HepG2 (cell line): ENCODE data around the gene RNFT1. TPM values are rescaled to one million over a fixed set of nuclear protein-coding genes. Genes with fewer than 3 reads are reported as not detected.

Experiments
- AHDC1 ChIP-seq: sonication (generic); formaldehyde crosslinking; IDR thresholded peaks from 2 replicates; pipeline ENCODE4 v1.5.1; 2020; ENCODE audit warnings: mild to moderate bottlenecking, missing genetic modification reagents, borderline replicate concordance
- BCL3 ChIP-seq: sonication (generic); formaldehyde crosslinking; IDR thresholded peaks from 2 replicates; pipeline ENCODE4 v1.5.1; 2020; ENCODE audit warnings: mild to moderate bottlenecking, missing genetic modification reagents, moderate library complexity
- CAMTA2 ChIP-seq: sonication (generic); formaldehyde crosslinking; IDR thresholded peaks from 2 replicates; pipeline ENCODE4 v1.4.0; 2020; ENCODE audit warnings: mild to moderate bottlenecking, missing genetic modification reagents, borderline replicate concordance
- FOXC1 ChIP-seq: sonication (generic); formaldehyde crosslinking; IDR thresholded peaks from 2 replicates; pipeline ENCODE4 v1.8.0; 2022; ENCODE audit warnings: mild to moderate bottlenecking, missing genetic modification reagents, borderline replicate concordance
- MYNN ChIP-seq: sonication (generic); formaldehyde crosslinking; IDR thresholded peaks from 2 replicates; pipeline ENCODE4 v1.4.0; 2020; ENCODE audit warnings: mild to moderate bottlenecking, low read depth, missing genetic modification reagents
- NR0B2 ChIP-seq: sonication (generic); formaldehyde crosslinking; IDR thresholded peaks from 2 replicates; pipeline ENCODE4 v1.4.0; 2020; ENCODE audit warnings: mild to moderate bottlenecking, missing genetic modification reagents
- RELA ChIP-seq: sonication (generic); formaldehyde crosslinking; IDR thresholded peaks from 2 replicates; pipeline ENCODE4 v1.4.0; 2020; ENCODE audit warnings: missing genetic modification reagents
- SMAD1 ChIP-seq: sonication (generic); formaldehyde crosslinking; IDR thresholded peaks from 2 replicates; pipeline ENCODE4 v1.4.0; 2020; ENCODE audit warnings: missing genetic modification reagents, low read depth, mild to moderate bottlenecking, borderline replicate concordance
- SMYD3 ChIP-seq: sonication (generic); formaldehyde crosslinking; IDR thresholded peaks from 2 replicates; pipeline ENCODE4 v1.8.1; 2023; ENCODE audit warnings: mild to moderate bottlenecking, missing genetic modification reagents
- TBP ChIP-seq: sonication (generic); formaldehyde crosslinking; IDR thresholded peaks from 2 replicates; pipeline ENCODE4 v1.5.0; 2020; ENCODE audit warnings: missing genetic modification reagents
- ZFP41 ChIP-seq: sonication (generic); formaldehyde crosslinking; IDR thresholded peaks from 2 replicates; pipeline ENCODE4 v1.4.0; 2020; ENCODE audit warnings: mild to moderate bottlenecking, missing genetic modification reagents, borderline replicate concordance
- ZNF121 ChIP-seq: sonication (generic); formaldehyde crosslinking; IDR thresholded peaks from 2 replicates; pipeline ENCODE4 v1.5.0; 2020; ENCODE audit warnings: mild to moderate bottlenecking, missing genetic modification reagents
- ZNF136 ChIP-seq: sonication (generic); formaldehyde crosslinking; IDR thresholded peaks from 2 replicates; pipeline ENCODE4 v1.8.1; 2022; ENCODE audit warnings: low read depth, mild to moderate bottlenecking, moderate library complexity, missing genetic modification reagents
- ZNF274 ChIP-seq: sonication (generic); formaldehyde crosslinking; IDR thresholded peaks from 2 replicates; pipeline ENCODE4 v1.5.1; 2020; ENCODE audit warnings: mild to moderate bottlenecking, missing genetic modification reagents
- ZNF597 ChIP-seq: sonication (generic); formaldehyde crosslinking; IDR thresholded peaks from 2 replicates; pipeline ENCODE4 v1.5.0; 2020; ENCODE audit warnings: missing genetic modification reagents
- ZNF607 ChIP-seq: sonication (generic); formaldehyde crosslinking; IDR thresholded peaks from 2 replicates; pipeline ENCODE4 v1.5.1; 2020; ENCODE audit warnings: missing genetic modification reagents, mild to moderate bottlenecking, borderline replicate concordance
- ZNF704 ChIP-seq: sonication (generic); formaldehyde crosslinking; IDR thresholded peaks from 2 replicates; pipeline ENCODE4 v1.8.1; 2023; ENCODE audit warnings: mild to moderate bottlenecking, inconsistent platforms, moderate library complexity, missing genetic modification reagents, borderline replicate concordance
- polyA plus RNA-seq, 8 experiments: library from polyadenylated mRNA; depleted of rRNA in 3 of 8; stranded (reverse) in 7 of 8; unstranded in 1 of 8; fragments of >200 nt; fragmentation: Illumina TruSeq in 4 of 8; extraction: Trizol in 4 of 8; gene quantifications; 2 replicates each; pipeline versions ENCODE4 v1.2.1 to v1.2.3, GENCODE V29; 2011 to 2016; ENCODE audit warnings: low read depth in 4 of 8, missing spikeins in 1 of 8, mixed read lengths in 1 of 8; ENCODE audit not compliant: insufficient read depth in 1 of 8
- total RNA-seq, 5 experiments: library from RNA; depleted of rRNA; stranded (reverse); fragments of >200 nt; fragmentation: Illumina TruSeq; extraction: Trizol; gene quantifications; 2 replicates each; pipeline ENCODE4 v1.2.3, GENCODE V29; 2016; ENCODE audit warnings: low read depth in 1 of 5

RNFT1 gene
- total and polyA plus RNA-seq, 2 of the 13 experiments (the other 11 are each of a cell fraction or from before 2014, with no cell fraction given): 19.1 to 22.1 TPM

DNA sequence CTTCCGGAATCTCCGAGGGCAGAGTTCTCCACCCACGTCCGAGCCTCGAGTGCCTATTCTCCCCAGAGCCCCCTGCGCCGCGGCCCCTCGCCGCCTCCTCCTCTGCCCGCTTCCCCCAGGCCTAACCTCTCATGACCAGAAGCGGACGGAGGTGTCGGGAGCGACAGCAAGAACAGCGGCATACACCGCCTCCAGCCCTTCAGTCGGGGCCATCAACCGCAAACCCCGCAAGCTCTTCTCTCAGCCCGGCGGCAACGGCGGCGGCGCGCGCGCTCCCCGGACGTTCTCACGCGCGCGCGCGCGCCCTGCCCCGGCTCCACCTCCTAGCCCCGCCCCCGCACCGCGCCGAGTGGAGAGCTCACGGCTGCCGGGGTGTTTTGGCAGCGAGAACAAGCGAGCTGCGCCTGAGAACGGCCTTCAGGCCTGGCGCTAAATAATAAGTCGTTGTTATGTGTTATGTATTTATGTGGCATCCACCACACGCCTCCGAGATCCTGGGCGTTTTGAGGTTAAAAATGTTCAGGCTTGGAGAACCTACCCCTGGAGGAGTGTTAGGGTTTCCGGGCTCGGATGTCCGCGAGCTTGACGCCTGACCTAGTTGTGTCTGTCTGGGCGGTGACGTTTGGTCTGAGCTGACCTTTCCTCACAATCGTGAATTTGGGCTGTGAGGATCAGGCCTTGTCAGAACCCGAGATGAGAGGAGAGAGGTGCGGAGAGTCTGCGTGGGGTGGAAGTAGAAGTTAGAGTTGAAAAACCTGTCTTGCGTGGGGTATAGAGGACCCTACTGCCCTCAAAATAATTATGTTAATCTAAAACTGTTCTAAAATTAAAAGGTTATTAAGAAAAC, at the start of gene RNFT1 (continued):
- TF ChIP-seq ZNF597 (no peak), BCL3 (CRISPR knock-in tag) (peak; percentile 56; the same call in 1 of the 2 replicates), FOXC1 (peak; percentile 70; the same call in 1 of the 2 replicates), ZFP41 (0 out of 2 replicates have a peak, but pooled peaks have one; percentile 52), CAMTA2 (peak; percentile 84; the same call in 1 of the 2 replicates), MYNN (no peak), SMYD3 (CRISPR knock-in tag) (peak; percentile 61; the same call in 1 of the 2 replicates), NR0B2 (CRISPR knock-in tag) (peak; percentile 66), ZNF704 (CRISPR knock-in tag) (0 out of 2 replicates have a peak, but pooled peaks have one; percentile 23), ZNF274 (CRISPR knock-in tag) (peak; percentile 85; the same call in 1 of the 2 replicates), AHDC1 (CRISPR knock-in tag) (peak; percentile 3; the same call in 1 of the 2 replicates), ZNF121 (CRISPR knock-in tag) (no peak), ZNF607 (peak; percentile 81; the same call in 1 of the 2 replicates), ZNF136 (CRISPR knock-in tag) (peak; percentile 66; the same call in 1 of the 2 replicates), TBP (CRISPR knock-in tag) (no peak), RELA (CRISPR knock-in tag) (no peak), SMAD1 (CRISPR knock-in tag) (no peak; the same call in 1 of the 2 replicates)
